ES-I3 (cell line): ENCODE results near the gene IL12A.

Source experiments
- H3K36me3 ChIP-seq: 2 replicates; pipeline ENCODE4 v1.6.1; 2013; ENCODE audit warnings: mild to moderate bottlenecking, low read length, control low read depth, moderate library complexity; ENCODE audit not compliant: insufficient read depth
- H3K4me1 ChIP-seq: 2 replicates; pipeline ENCODE4 v1.6.1; 2013; ENCODE audit warnings: mild to moderate bottlenecking, control low read depth, low read length; ENCODE audit not compliant: insufficient read depth
- H3K9ac ChIP-seq: 2 replicates; pipeline ENCODE4 v1.6.1; 2013; ENCODE audit warnings: low read depth, mild to moderate bottlenecking, low read length, moderate library complexity
- H3K9me3 ChIP-seq: 2 replicates; pipeline ENCODE4 v1.6.1; 2013; ENCODE audit warnings: mild to moderate bottlenecking, low read length, moderate library complexity; ENCODE audit not compliant: control insufficient read depth, insufficient read depth

The IL12A gene

GRCh38 chr3:160003520-160004128 is 15.0 kb downstream of the IL12A start:
- H3K36me3 ChIP-seq: no peaks in the 10 kb centered on the region
- H3K4me1 ChIP-seq: peaks cover 10% of the 10 kb centered on the region
- no peak overlapping the region for H3K9ac ChIP-seq
- H3K9me3 ChIP-seq: no peaks in the 10 kb centered on the region

GRCh38 chr3:160005004-160005403 is 16.4 kb downstream of the IL12A start:
- H3K9me3 ChIP-seq: no peaks in the 10 kb centered on the region
- no peaks in the 10 kb centered on the region for H3K36me3 ChIP-seq
- peaks cover 10% of the 10 kb centered on the region for H3K4me1 ChIP-seq
- no peak overlapping the region for H3K9ac ChIP-seq

DNA sequence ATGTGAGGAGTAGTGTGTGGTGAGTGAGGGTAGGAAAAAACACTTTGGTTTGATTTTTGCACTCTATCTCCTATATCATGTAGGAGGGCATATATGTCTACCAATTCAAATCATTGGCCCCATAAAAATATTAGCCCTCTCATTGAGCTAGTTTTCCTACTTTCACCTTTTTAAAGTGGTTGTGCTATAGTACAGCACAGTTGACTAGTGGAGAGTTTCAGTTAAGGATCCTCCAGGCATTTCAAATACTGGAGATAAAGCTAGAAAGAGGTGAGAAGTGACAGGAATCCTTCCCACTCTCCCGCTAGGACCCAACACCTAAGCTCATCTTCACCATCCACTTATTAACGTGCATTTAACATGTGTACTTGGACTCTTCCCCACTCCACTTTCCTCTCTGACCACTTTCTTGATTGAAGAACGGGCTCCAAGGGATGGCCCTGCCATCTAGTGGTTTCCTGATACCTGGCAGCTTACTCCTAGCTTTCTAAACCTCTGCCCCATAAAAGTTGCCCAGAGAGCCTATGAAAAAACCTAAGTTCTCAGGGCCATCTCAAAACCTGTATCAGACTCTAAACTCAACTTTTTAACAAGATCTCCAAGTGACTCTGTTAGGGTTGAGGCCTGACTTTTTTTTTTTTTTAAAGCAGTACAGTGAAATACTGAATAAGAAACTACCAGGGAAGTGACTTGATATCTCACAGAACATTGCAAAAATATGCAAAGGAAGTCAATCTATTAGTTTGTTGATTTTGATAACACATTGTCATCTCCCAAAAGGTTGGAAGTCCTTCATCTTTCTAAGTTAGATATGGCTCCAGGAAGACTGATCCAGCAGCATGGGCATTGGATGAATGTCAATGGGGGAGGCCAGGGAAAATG is 17.9 kb downstream of the IL12A start:
- Histone ChIP-seq H3K9me3 (no peaks in the 10 kb centered on the region), H3K36me3 (no peaks in the 10 kb centered on the region), H3K9ac (no peak overlapping the region), H3K4me1 (peaks cover 5% of the 10 kb centered on the region; the same call in 1 of the 2 replicates)

GRCh38 chr3:160008961-160009360 is 20.3 kb downstream of the IL12A start:
- no peaks in the 10 kb centered on the region for H3K4me1 ChIP-seq
- H3K9me3 ChIP-seq: no peaks in the 10 kb centered on the region

GRCh38 chr3:160009525-160009924 is 20.9 kb downstream of the IL12A start:
- Histone ChIP-seq H3K9ac (no peak overlapping the region), H3K9me3 (no peaks in the 10 kb centered on the region), H3K4me1 (no peaks in the 10 kb centered on the region), H3K36me3 (no peaks in the 10 kb centered on the region)

More at GRCh38 chr3:160008961-160009360, 20.3 kb downstream of the IL12A start:
- Histone ChIP-seq H3K36me3 (no peaks in the 10 kb centered on the region), H3K9ac (no peak overlapping the region)

- Histone ChIP-seq H3K4me1 (no peaks in the 10 kb centered on the region), H3K36me3 (no peaks in the 10 kb centered on the region), H3K9ac (no peak overlapping the region), H3K9me3 (no peaks in the 10 kb centered on the region)
Observed at GRCh38 chr3:160010578-160010977, 21.9 kb downstream of the IL12A start.

- Histone ChIP-seq H3K9me3 (no peaks in the 10 kb centered on the region), H3K4me1 (no peaks in the 10 kb centered on the region), H3K36me3 (no peaks in the 10 kb centered on the region), H3K9ac (no peak overlapping the region)
Observed at GRCh38 chr3:160012108-160012507, 23.5 kb downstream of the IL12A start.

GRCh38 chr3:160016972-160017371 is 28.3 kb downstream of the IL12A start:
- Histone ChIP-seq H3K9ac (no peak overlapping the region), H3K36me3 (no peaks in the 10 kb centered on the region), H3K4me1 (no peaks in the 10 kb centered on the region), H3K9me3 (no peaks in the 10 kb centered on the region)

GRCh38 chr3:160018959-160019358 is 30.3 kb downstream of the IL12A start:
- Histone ChIP-seq H3K9ac (no peak overlapping the region), H3K9me3 (no peaks in the 10 kb centered on the region), H3K36me3 (no peaks in the 10 kb centered on the region), H3K4me1 (no peaks in the 10 kb centered on the region)

DNA sequence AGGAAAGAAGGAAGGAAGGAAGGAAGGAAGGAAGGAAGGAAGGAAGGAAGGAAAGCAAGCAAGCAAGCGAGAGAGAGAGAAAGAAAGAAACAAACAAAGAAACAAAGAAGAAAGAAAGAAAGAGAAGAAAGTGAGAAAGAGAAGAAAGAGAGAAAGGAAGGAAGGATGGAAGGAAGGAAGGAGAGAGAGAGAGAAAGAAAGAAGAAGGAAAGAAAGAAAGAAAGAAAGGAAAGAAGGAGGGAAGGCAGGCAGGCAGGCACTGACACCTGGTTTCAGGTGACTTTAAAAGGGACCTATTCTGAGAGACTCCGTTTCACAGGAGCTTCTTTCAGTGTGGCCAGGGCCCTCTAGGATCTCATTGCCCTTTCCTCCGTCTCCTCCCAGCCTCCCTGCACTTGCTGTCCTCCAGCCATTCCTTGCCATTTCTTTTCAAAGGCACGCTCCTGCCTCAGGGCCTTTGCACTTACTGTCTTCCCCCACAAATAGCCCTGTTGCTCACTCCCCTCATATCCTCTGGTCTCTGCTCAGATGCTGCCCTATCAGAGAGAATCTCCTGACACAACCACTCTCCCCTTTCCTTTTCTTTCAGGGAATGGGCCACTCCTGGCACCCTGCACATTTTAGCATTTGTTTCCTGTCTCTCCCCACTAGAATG is 31.5 kb downstream of the IL12A start:
- Histone ChIP-seq H3K9me3 (no peaks in the 10 kb centered on the region), H3K9ac (no peak overlapping the region), H3K4me1 (no peaks in the 10 kb centered on the region)

DNA sequence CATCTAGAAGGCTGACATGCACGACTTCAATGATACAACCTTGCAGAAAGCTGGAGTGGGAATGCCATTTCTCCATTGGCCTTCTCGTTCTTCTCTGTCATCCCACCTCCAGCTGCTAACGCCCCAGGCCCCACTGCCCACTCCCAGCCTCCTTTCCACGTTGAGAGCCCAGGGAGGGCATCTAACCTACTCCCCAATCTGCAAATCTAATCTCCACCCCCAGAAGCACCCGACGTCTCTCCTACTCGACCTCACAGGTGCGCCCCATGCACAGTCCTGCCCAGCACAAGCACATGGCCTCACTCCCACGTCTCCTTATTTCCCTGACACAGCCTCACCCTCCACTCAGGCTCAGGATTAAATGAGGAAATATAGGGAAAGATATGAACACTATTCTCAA is 33.4 kb downstream of the IL12A start:
- no peaks in the 10 kb centered on the region for H3K9me3 ChIP-seq
- H3K9ac ChIP-seq: no peak overlapping the region
- no peaks in the 10 kb centered on the region for H3K36me3 ChIP-seq
- H3K4me1 ChIP-seq: no peaks in the 10 kb centered on the region

More for the DNA sequence above, 31.5 kb downstream of the IL12A start:
- H3K36me3 ChIP-seq: no peaks in the 10 kb centered on the region

DNA sequence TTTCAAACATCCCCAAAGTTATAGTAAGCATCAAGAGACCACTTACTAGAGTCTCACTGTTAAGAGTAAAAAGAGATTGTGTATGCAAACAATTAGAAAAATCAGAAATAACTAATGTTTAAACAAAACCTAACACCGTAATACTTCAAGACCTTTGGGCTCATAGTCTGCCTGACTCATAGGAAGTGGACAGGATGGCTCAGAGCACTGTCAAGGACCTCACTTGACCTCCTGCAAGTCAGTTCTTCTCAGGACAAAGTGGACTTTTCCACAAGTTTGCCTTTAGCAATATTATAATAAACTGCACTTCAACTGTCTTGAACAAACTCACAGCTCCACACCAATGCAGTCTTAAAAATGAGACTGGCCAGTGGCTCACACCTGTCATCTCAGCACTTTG is 34.8 kb downstream of the IL12A start:
- H3K9ac ChIP-seq: no peak overlapping the region
- H3K36me3 ChIP-seq: no peaks in the 10 kb centered on the region
- H3K4me1 ChIP-seq: peaks cover 7% of the 10 kb centered on the region

GRCh38 chr3:160027541-160028195 is 39.0 kb downstream of the IL12A start:
- H3K9me3 ChIP-seq: no peaks in the 10 kb centered on the region
- H3K9ac ChIP-seq: no peak overlapping the region
- peaks cover 7% of the 10 kb centered on the region for H3K4me1 ChIP-seq
- H3K36me3 ChIP-seq: no peaks in the 10 kb centered on the region

More for the DNA sequence above, 34.8 kb downstream of the IL12A start:
- no peaks in the 10 kb centered on the region for H3K9me3 ChIP-seq

DNA sequence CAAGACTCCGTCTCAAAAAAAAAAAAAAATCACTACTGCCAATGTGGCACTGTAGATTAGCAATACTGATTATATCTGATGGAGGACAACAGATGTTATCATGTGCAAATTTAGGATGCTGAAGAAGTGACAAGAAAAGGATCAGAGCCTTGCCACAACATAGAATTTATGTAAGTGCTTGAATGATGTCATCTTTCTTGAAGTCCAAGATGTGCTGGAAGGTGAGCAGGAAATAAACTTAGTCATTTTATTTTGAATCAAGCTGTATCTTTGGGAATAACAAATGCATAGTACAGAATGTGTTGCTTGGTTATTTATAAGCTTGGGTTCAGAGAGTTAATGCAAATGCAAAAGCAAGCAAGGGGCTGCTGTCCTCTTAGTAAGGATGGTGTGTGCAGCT is 47.1 kb downstream of the IL12A start:
- Histone ChIP-seq H3K9me3 (no peaks in the 10 kb centered on the region), H3K9ac (no peak overlapping the region), H3K4me1 (0 out of 2 replicates have a peak, but pooled peaks cover 5% of the 10 kb centered on the region), H3K36me3 (no peaks in the 10 kb centered on the region)
